Osteocyte (in vitro differentiated cells): ENCODE results near the gene SEC24C. TPM values are rescaled to one million over a fixed set of nuclear protein-coding genes. Genes with fewer than 3 reads are reported as not detected.
"Not testable (repeated sequence)": the region's sequence is repeated elsewhere in the genome, so short reads cannot be mapped to it uniquely, and the experiment has no call there.

Experiments
- DNase-seq: peaks from one replicate; pipeline ENCODE4 v3.0.0; 2021; ENCODE audit warnings: mixed read lengths; ENCODE audit not compliant: unreplicated experiment; ENCODE audit errors: extremely low spot score
- H3K27ac Mint-ChIP-seq: one replicate; pipeline ENCODE4 v1.8.0; 2021; ENCODE audit warnings: mild to moderate bottlenecking, mixed read lengths; ENCODE audit not compliant: unreplicated experiment
- H3K27me3 Mint-ChIP-seq: one replicate; pipeline ENCODE4 v1.8.0; 2021; ENCODE audit warnings: mixed read lengths; ENCODE audit not compliant: unreplicated experiment
- H3K36me3 Mint-ChIP-seq: one replicate; pipeline ENCODE4 v1.8.0; 2021; ENCODE audit warnings: mixed read lengths; ENCODE audit not compliant: unreplicated experiment
- H3K4me1 Mint-ChIP-seq: one replicate; pipeline ENCODE4 v1.8.0; 2021; ENCODE audit warnings: mixed read lengths; ENCODE audit not compliant: unreplicated experiment
- H3K4me3 Mint-ChIP-seq: one replicate; pipeline ENCODE4 v1.8.0; 2021; ENCODE audit warnings: mild to moderate bottlenecking, moderate library complexity, mixed read lengths; ENCODE audit not compliant: unreplicated experiment
- H3K9me3 Mint-ChIP-seq: one replicate; pipeline ENCODE4 v1.8.0; 2021; ENCODE audit warnings: mixed read lengths; ENCODE audit not compliant: unreplicated experiment
- CTCF ChIP-seq: fragments of 200-600 bp; sonication (generic); IDR thresholded peaks from 2 replicates; pipeline ENCODE4 v1.5.0; 2021; ENCODE audit warnings: antibody characterized with exemption, mild to moderate bottlenecking, moderate library complexity
- total RNA-seq: library from RNA; stranded (reverse); gene quantifications from 2 replicates; pipeline ENCODE4 v1.2.1, GENCODE V29; 2021

Gene SEC24C
- total RNA-seq, 1 donor from 2014 or later, result 64.2 TPM

GRCh38 chr10:73790886-73791625 lies 46.9 kb downstream of the SEC24C start:
- no peaks in the 10 kb centered on the region for H3K27me3 Mint-ChIP-seq
- H3K9me3 Mint-ChIP-seq, result no peaks in the 10 kb centered on the region
- peaks cover 44% of the 10 kb centered on the region for H3K36me3 Mint-ChIP-seq
- no peak for TF ChIP-seq CTCF
- no peak overlapping the region for H3K4me3 Mint-ChIP-seq
- no peak overlapping the region for H3K27ac Mint-ChIP-seq
- DNase-seq, result no peak
- H3K4me1 Mint-ChIP-seq, result peaks cover 17% of the 10 kb centered on the region

GRCh38 chr10:73791871-73792400 lies 47.8 kb downstream of the SEC24C start:
- H3K27ac Mint-ChIP-seq, result no peak overlapping the region
- no peak for TF ChIP-seq CTCF
- DNase-seq, result no peak

GRCh38 chr10:73793456-73793855 lies 49.3 kb downstream of the SEC24C start:
- TF ChIP-seq CTCF, result no peak
- no peak overlapping the region for H3K27ac Mint-ChIP-seq
- H3K4me1 Mint-ChIP-seq, result no peaks in the 10 kb centered on the region
- H3K4me3 Mint-ChIP-seq, result no peak overlapping the region
- H3K27me3 Mint-ChIP-seq, result no peaks in the 10 kb centered on the region
- DNase-seq, result no peak
- H3K36me3 Mint-ChIP-seq, result peaks cover 58% of the 10 kb centered on the region
- H3K9me3 Mint-ChIP-seq, result no peaks in the 10 kb centered on the region

More at GRCh38 chr10:73791871-73792400, 47.8 kb downstream of the SEC24C start:
- Mint-ChIP-seq H3K9me3 (no peaks in the 10 kb centered on the region), H3K4me1 (peaks cover 10% of the 10 kb centered on the region), H3K27me3 (no peaks in the 10 kb centered on the region), H3K36me3 (peaks cover 46% of the 10 kb centered on the region), H3K4me3 (no peak overlapping the region)

- H3K4me3 Mint-ChIP-seq, H3K27ac Mint-ChIP-seq, DNase-seq, H3K4me1 Mint-ChIP-seq, H3K27me3 Mint-ChIP-seq, H3K9me3 Mint-ChIP-seq: not testable (repeated sequence)
- peaks cover 47% of the 10 kb centered on the region for H3K36me3 Mint-ChIP-seq
Observed at GRCh38 chr10:73795491-73795890, 51.3 kb downstream of the SEC24C start.

GRCh38 chr10:73796035-73796434 lies 51.9 kb downstream of the SEC24C start:
- H3K27ac Mint-ChIP-seq, H3K27me3 Mint-ChIP-seq, H3K4me1 Mint-ChIP-seq, DNase-seq, H3K4me3 Mint-ChIP-seq, H3K9me3 Mint-ChIP-seq: not testable (repeated sequence)
- H3K36me3 Mint-ChIP-seq, result peaks cover 44% of the 10 kb centered on the region

GRCh38 chr10:73796766-73797165 lies 52.6 kb downstream of the SEC24C start:
- no peak overlapping the region for H3K27ac Mint-ChIP-seq
- no peak for TF ChIP-seq CTCF
- peaks cover 39% of the 10 kb centered on the region for H3K36me3 Mint-ChIP-seq
- no peaks in the 10 kb centered on the region for H3K9me3 Mint-ChIP-seq
- H3K4me3 Mint-ChIP-seq, result no peak overlapping the region
- no peaks in the 10 kb centered on the region for H3K27me3 Mint-ChIP-seq
- no peak for DNase-seq
- no peaks in the 10 kb centered on the region for H3K4me1 Mint-ChIP-seq
